ENCODE results near the gene NEXMIF. TPM values are rescaled to one million over a fixed set of nuclear protein-coding genes. Genes with fewer than 3 reads are reported as not detected.
"Not testable (repeated sequence)": the region's sequence is repeated elsewhere in the genome, so short reads cannot be mapped to it uniquely, and the experiment has no call there.

The NEXMIF gene
- total RNA-seq: 2.5 TPM

GRCh38 chrX:74925225-74926088 lies at the start of gene NEXMIF:
Gene NEXMIF (minus strand): TSS chrX:74925452.
- DNase-seq: no peak

- DNase-seq: not testable (repeated sequence)
These were observed 36.7 kb upstream of the NEXMIF start for GRCh38 chrX:74961962-74962361.

DNA sequence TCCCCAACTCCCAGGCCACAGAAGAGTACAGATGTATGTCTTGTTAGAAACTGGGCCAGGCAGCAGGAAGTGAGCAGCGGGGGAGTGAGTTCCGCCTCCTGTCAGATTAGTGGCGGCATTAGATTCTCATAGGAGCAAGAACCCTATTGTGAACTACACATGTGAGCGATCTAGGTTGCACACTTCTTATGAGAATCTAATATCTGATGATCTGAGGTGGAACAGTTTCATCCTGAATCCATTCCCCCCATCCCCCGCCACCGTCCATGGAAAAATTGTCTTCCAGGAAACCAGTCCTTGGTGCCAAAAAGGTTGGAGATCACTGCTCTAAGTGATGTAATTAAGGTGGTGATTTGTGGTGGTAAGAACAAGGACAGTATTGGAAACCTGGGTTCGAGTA lies 24.5 kb upstream of the NEXMIF start:
- DNase-seq: no peak

- DNase-seq: no peak
These were observed 15.2 kb upstream of the NEXMIF start for GRCh38 chrX:74940414-74940813.

GRCh38 chrX:74931214-74931613 lies 6.0 kb upstream of the NEXMIF start:
- DNase-seq: peak; percentile 8

DNA sequence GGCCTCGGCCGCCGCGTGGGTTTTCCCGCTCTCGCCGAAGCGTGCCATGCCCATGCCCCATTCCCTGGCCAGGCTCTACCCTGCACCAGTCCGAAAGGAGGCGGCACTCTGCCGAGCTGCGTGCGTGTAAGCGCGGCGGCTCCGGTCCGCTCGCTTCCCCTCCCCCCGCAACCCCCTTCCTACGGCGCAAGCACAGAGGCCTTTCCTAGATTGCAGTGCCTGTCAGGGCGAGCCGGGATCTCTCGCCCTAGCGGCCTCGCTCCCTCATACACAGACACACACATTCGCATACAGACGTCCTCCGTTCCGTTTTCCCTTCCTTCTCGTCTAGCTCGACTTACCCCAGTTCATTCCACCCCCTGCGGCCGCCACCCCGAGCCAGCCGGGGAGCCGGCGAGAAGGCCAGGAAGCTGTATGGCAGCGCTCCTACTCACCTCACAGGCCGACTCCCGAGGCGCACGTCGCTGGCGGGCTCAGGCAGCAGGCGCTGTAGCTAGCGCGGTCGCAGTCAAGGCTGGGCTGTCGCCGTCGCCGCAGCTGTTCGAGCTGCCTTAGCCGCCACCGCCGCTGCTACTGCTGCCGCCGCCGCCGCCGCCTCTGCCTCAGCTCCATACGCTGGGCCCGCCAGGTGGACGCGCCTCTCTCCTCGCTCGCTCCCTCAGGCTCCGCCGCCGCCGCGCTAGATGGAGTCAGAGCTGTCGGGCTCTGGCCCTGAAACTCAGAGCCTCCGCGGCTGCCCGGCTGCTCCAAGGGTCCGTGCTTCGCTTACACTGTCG lies 615 bp downstream of the NEXMIF start:
- peak; percentile 52 for DNase-seq

DNA sequence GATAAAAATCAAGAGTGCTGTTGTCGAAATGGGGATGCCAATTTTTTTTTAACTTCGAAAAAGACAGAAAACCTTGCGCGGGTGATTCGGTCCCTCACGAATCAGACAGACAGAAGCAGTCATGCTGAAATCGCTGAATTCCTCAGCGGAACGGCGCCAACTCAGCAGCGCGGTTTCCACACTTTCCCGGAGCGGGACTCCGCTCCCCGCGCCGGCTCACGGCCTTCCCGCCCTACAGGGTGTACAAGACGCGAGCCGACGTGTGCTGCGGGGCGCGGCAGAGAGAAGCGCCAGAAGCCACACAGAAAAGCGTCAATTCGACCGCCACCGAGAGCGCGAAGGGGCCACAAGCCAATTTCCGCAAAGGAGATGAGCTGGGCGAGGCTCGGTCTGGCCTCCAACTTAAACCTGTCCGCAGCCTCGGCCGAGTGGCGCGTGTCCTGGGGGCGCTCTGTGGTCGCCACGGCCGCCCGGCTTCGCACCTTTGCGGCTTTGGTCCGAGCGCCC lies 1.3 kb downstream of the NEXMIF start:
- peak; percentile 27 for DNase-seq

- DNase-seq: no peak
These were observed 2.2 kb downstream of the NEXMIF start for GRCh38 chrX:74922922-74923543.

DNA sequence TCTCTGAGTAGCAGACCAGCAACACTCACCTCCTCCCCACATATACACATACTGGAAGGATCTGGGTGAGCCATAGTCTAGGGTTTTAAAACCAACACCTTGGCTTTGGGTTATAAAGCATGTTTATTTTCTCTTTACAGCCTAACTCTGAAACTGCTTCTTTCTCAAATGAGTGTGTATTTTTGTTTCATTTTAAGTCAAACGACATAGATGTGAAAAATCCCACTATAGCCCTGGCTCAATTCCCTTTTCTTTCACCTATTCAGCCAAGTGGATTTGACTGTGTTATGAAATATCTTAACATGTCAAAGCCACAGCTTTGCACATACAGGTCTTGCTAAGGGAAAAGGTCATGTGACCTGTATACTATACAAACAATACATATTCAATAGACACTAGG lies 13.8 kb downstream of the NEXMIF start:
- DNase-seq: no peak

DNA sequence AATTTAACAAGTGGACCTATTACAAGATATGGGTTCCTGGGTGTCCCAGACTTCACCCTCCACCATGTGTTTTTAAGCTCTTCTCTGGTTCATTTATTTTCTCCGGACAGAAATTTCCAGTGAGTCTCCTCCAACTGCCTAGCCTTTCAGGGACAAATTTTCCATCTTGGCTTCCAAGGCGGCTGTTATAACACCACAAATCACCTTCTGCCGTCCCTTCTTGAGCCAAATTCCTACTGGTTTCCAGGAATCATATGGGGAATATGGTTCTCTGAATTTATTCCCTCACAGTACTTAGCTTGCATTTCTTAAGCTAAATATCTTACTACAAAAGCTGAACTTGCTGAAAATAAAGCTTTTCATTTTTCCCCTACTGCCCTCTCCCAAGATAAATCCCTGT lies 18.8 kb downstream of the NEXMIF start:
- DNase-seq: no peak

GRCh38 chrX:74902806-74903205 lies 22.4 kb downstream of the NEXMIF start:
- DNase-seq: peak; percentile 10

GRCh38 chrX:74892561-74892960 lies 32.7 kb downstream of the NEXMIF start:
- no peak for DNase-seq

GRCh38 chrX:74890676-74891430 lies 34.4 kb downstream of the NEXMIF start:
- DNase-seq: no peak

DNA sequence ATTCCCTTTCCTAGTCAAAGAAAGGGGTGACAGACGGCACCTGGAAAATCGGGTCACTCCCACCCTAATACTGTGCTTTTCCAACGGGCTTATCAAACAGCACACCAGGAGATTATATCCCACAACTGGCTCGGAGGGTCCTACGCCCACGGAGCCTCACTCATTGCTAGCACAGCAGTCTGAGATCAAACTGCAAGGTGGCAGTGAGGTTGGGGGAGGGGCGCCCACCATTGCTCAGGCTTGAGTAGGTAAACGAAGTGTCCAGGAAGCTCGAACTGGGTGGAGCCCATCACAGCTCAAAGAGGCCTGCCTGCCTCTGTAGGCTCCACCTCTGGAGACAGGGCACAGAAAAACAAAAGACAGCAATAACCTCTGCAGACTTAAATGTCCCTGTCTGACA lies 42.9 kb downstream of the NEXMIF start:
- DNase-seq: not testable (repeated sequence)

DNA sequence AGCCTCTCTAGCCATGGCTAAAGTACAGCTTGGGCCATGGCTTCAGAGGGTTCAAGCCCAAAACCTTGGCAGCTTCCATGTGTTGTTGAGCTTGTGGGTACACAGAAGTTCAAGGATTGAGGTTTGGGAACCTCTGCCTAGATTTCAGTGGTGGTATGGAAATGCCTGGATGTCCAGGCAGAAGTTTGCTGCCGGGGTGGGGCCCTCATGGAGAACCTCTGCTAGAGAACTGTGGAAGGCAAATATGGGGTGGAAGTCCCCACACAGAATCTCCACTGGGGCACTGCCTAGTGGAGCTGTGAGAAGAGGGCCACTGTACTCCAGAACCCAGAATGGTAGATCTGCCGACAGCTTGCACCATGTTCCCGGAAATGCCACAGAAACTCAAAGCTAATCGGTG lies 59.5 kb downstream of the NEXMIF start:
- no peak for DNase-seq

GRCh38 chrX:74853255-74853654 lies 72.0 kb downstream of the NEXMIF start:
- DNase-seq: no peak

DNA sequence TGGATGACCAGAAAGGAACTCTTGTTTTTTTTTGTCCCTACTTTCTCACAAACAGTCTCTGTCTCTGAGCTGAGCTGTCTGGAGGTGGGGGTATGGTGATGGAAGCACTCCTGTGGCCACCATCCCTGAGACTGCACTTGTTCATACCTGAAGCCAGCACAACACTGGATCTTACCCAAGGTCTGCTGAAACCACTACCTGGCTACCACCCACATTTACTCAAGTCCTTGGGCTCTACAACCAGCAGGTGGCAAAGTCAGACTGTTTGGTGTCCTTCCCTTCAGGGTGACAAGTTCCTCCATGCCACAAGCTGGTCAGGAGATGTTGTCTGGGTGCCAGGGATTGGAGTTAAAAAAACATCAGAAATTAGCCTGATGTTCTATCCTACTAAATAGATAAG lies 89.7 kb downstream of the NEXMIF start:
- no peak for DNase-seq

- not testable (repeated sequence) for DNase-seq
These were observed 105.5 kb downstream of the NEXMIF start for GRCh38 chrX:74819797-74820196.

- no peak for DNase-seq
These were observed 110.6 kb downstream of the NEXMIF start for GRCh38 chrX:74814681-74815080.

DNA sequence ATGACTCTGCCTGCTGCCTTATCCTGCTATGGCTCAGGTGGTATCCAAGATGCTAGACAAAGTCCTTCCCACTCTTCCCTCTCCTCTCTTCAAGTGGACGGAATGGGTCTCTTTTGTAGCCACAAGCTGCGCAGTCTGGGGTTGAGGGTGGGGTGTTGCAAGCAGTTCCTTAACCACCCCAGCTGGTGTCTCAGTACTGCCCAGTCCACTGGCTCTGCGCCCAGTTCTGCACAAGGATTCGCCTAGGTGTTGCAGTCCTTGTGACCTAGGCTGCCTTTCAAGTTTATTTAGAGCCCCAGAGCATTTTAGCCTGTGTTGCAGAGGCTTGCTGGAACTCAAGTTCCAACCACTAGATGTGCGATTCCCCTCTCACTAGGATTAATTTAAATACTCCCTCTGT lies 120.7 kb downstream of the NEXMIF start:
- no peak for DNase-seq

- no peak for DNase-seq
These were observed 125.2 kb downstream of the NEXMIF start for GRCh38 chrX:74800062-74800461.

DNA sequence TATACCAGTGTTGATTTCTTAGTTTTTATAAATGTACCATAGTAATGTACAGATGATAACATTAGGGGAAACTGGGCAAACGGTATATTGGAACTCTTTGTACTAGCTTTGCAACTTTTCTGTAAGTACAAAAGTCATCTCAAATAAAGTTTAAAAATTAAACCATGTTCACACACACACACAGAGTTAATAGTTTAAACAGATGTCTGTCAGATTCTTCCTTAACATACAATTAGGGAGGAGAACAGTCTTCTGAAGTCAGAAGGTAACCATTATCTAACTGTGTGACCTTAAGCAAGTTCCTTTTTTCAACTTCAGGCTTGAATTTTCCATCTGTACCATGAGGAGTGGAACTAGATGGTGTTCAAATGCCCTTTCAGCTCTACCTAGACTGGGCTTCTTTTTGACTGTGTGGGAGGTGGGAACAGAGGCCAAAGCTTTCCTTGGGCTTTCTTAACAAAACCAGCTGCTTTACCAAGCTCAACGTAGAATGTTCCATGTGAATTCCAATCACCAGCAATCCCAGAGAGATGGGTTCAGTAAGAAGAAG lies 127.8 kb downstream of the NEXMIF start:
- DNase-seq: no peak

Measured in tongue (tissue), 2 donors.